DND-41 (cell line): ENCODE measurements around the gene CHN2.

Source experiments
- EZH2 ChIP-seq: IDR thresholded peaks from 3 replicates; pipeline ENCODE4 v1.6.1; 2012; ENCODE audit warnings: borderline replicate concordance, low read depth, mild to moderate bottlenecking, moderate library complexity, low read length, inconsistent platforms; ENCODE audit not compliant: severe bottlenecking
- TF ChIP-seq, protein P1 (sequence below): IDR thresholded peaks from 2 replicates; pipeline ENCODE4 v1.5.1; 2012; ENCODE audit warnings: borderline replicate concordance, low read length, moderate library complexity, mild to moderate bottlenecking; ENCODE audit not compliant: poor library complexity, severe bottlenecking; ENCODE audit errors: extremely low read depth

- TF ChIP-seq, protein P1, sequence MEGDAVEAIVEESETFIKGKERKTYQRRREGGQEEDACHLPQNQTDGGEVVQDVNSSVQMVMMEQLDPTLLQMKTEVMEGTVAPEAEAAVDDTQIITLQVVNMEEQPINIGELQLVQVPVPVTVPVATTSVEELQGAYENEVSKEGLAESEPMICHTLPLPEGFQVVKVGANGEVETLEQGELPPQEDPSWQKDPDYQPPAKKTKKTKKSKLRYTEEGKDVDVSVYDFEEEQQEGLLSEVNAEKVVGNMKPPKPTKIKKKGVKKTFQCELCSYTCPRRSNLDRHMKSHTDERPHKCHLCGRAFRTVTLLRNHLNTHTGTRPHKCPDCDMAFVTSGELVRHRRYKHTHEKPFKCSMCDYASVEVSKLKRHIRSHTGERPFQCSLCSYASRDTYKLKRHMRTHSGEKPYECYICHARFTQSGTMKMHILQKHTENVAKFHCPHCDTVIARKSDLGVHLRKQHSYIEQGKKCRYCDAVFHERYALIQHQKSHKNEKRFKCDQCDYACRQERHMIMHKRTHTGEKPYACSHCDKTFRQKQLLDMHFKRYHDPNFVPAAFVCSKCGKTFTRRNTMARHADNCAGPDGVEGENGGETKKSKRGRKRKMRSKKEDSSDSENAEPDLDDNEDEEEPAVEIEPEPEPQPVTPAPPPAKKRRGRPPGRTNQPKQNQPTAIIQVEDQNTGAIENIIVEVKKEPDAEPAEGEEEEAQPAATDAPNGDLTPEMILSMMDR = no peak
- no peak for TF ChIP-seq EZH2
These were observed 42.9 kb downstream of the CHN2 start for GRCh38 chr7:29237489-29237888.
